GM12875 (cell line): ENCODE data around the gene KCNF1.

ENCODE experiments used
- H3K4me3 ChIP-seq: one replicate; pipeline ENCODE4 v1.5.1; 2011; ENCODE audit warnings: low read depth, low read length, control low read depth
- CTCF ChIP-seq: IDR thresholded peaks from 2 replicates; pipeline ENCODE4 v1.5.1; 2011; ENCODE audit warnings: low read depth, mild to moderate bottlenecking, control low read depth, inconsistent platforms, low read length, moderate library complexity, borderline replicate concordance; ENCODE audit not compliant: insufficient read depth

KCNF1 gene

GRCh38 chr2:10887476-10887875, 24.3 kb upstream of the KCNF1 start:
- H3K4me3 ChIP-seq = no peak overlapping the region

GRCh38 chr2:10889651-10890215, 22.0 kb upstream of the KCNF1 start:
- no peak for TF ChIP-seq CTCF
- H3K4me3 ChIP-seq = no peak overlapping the region

More at GRCh38 chr2:10887476-10887875, 24.3 kb upstream of the KCNF1 start:
- TF ChIP-seq CTCF = no peak

- no peak for TF ChIP-seq CTCF
- H3K4me3 ChIP-seq = no peak overlapping the region
These were observed 20.9 kb upstream of the KCNF1 start for GRCh38 chr2:10890706-10891270.

- no peak overlapping the region for H3K4me3 ChIP-seq
- no peak for TF ChIP-seq CTCF
These were observed 20.3 kb upstream of the KCNF1 start for GRCh38 chr2:10891390-10891789.

- no peak overlapping the region for H3K4me3 ChIP-seq
These were observed 19.9 kb upstream of the KCNF1 start for GRCh38 chr2:10891848-10892247.

GRCh38 chr2:10892316-10892715, 19.4 kb upstream of the KCNF1 start:
- no peak for TF ChIP-seq CTCF

More at GRCh38 chr2:10891848-10892247, 19.9 kb upstream of the KCNF1 start:
- no peak for TF ChIP-seq CTCF

GRCh38 chr2:10892796-10893350, 18.9 kb upstream of the KCNF1 start:
- no peak for TF ChIP-seq CTCF
- H3K4me3 ChIP-seq = no peak overlapping the region

More at GRCh38 chr2:10892316-10892715, 19.4 kb upstream of the KCNF1 start:
- no peak overlapping the region for H3K4me3 ChIP-seq
